ELR (cell line): ENCODE measurements around the gene ZMAT2.
"Not testable (repeated sequence)": the region's sequence is repeated elsewhere in the genome, so short reads cannot be mapped to it uniquely, and the experiment has no call there.

ENCODE experiments used
- DNase-seq: peaks from one replicate; pipeline ENCODE4 v3.0.0-alpha.2; 2015; ENCODE audit warnings: low read depth

Gene ZMAT2, protein sequence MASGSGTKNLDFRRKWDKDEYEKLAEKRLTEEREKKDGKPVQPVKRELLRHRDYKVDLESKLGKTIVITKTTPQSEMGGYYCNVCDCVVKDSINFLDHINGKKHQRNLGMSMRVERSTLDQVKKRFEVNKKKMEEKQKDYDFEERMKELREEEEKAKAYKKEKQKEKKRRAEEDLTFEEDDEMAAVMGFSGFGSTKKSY

DNA sequence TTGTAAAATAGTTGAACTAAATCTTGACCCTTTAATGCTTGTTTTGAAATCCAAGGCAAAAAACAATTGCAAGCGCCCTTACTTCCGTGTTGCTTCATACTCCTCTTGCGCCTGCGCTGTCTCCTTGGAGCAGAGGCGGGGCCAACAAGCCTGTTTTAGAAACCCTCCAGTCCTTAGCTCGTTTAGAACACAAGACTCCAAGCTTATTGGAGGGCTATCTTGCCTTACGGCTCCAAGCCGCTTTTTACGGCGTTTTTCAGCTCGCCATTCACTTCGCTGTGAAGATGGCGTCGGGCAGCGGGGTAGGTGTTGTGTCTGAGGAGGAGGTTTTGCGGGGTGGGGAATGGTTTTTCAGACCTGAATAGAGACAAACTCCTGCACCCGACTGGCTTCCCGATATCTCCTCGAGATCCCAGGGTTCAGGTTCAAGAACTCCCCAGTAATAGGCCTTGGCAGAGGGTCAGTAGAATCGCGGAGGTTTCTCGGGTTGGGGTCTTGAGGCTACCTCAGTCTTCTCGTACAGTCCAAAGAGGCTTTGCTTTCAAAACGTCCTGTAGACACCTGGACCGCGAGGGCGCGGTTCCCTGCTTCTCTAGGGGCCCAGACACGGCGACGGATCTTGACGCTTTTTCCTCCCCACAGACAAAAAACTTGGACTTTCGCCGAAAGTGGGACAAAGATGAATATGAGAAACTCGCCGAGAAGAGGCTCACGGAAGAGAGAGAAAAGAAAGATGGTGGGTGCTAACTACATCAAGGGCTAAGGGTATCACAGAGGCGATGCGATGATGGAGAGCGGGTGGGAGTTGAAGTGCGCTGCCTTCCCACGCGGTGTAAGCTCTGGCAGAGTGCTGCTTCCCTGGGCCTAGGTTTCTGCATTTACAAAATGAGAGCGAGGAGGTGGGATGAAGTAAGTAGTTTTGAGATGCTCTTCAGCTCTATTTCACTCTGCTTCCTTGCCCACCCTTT is at the start of gene ZMAT2:
Gene ZMAT2, plus strand, starts transcription at position 271 of the 968 bp plus-strand sequence. Its CDS starts 14 bp downstream, at position 285.
- DNase-seq, result peak; percentile 99

DNA sequence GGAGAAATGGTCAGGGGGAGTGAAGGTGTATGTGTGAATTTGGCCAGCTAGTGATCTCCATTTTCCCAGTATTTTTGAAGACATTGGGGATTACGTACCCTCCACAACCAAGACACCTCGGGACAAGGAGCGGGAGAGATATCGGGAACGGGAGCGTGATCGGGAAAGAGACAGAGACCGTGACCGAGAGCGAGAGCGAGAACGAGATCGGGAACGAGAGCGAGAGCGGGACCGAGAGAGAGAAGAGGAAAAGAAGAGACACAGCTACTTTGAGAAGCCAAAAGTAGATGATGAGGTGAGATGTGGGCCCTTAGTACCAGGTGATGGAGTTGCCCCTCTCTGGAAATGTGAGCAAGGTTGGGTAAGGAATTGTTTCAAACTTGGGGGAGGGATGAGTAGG is 41.4 kb upstream of the ZMAT2 start:
- DNase-seq, result no peak

DNA sequence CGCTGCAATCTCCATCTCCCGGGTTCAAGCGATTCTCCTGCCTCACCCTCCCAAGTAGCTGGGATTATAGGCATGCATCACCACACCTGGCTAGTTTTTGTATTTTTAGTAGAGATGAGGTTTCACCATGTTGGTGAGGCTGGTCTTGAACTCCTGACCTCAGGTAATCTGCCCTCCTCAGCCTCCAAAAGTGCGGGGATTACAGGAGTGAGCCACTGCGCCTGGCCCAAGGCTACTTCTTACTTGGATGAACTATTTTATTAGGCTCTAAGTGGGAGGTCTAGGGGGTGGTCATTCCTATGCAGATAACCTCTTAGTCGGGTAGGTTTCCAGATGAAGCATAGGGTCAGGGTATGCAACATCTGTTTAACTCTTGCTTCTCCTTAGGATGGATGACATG is 39.9 kb upstream of the ZMAT2 start:
- not testable (repeated sequence) for DNase-seq

DNA sequence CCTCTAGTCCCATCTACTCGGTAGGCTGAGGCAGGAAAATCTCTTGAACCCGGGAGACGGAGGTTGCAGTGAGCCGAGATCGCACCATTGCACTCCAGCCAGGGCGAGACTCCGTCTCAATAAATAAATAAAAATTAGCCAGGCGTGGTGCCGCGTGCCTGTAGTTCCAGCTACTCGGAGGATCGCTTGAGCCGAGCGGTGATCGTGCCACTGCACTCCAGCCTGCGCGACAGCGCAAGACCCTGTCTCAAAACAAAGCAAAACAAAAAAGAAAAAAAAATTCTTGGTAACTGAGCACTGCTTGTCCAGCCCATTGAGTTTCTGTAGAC is 36.3 kb upstream of the ZMAT2 start:
- DNase-seq, result no peak

DNA sequence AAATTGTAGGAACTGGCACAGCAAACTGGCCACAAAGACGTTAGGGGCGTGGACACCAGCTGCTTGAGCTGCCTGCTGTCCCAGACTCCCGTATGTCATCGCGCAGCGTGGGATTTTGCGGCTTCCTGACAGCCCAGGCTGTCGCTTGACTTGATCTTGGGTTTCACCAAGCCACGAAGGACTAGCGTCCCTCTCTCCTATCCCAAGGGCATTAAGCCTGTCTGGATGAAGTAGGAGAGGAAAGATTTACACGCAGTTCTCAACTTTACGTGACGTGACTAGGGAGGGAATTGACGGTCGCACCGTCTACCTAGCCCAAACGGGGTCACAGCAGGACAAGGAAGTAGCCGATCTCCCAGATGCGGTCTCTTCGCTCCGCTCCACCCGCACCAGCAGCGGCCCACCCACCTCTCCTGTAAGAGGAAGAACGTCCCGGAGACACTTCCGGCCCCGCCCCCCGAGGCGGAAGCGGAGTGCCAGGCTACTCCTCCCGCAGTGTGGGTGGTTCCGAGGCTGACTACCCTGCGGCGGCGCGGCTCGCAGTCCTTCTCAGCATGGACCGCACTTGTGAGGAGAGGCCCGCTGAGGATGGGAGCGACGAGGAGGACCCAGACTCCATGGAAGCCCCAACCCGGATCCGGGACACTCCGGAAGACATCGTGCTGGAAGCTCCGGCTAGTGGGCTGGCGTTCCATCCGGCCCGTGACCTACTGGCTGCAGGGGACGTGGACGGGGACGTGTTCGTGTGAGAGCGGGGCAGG is 35.7 kb upstream of the ZMAT2 start, which contains the start of gene WDR55:
Gene WDR55, plus strand, starts transcription at position 546 of the 761 bp plus-strand sequence. Its CDS starts 9 bp downstream, at position 555.
- DNase-seq, result peak; percentile 96

DNA sequence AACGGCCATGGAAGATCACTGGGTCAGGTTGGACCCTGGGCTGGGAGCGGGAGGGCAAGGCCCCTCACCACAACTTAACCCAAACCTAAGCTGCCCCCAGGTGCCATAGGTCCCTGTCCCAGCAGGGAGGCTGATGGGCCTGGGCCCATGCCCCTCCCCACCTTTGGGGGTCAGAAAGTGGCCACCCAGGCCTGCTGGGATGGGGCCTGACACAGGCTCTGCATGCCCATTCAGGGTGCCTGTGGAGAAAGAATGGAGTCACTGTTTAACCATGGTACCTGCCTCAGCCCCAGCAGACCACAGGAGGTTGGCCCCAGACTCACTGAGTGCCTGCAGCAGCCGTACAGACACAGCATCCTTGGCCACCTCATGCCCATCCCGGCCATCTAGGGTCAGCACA is 29.2 kb upstream of the ZMAT2 start:
- not testable (repeated sequence) for DNase-seq

DNA sequence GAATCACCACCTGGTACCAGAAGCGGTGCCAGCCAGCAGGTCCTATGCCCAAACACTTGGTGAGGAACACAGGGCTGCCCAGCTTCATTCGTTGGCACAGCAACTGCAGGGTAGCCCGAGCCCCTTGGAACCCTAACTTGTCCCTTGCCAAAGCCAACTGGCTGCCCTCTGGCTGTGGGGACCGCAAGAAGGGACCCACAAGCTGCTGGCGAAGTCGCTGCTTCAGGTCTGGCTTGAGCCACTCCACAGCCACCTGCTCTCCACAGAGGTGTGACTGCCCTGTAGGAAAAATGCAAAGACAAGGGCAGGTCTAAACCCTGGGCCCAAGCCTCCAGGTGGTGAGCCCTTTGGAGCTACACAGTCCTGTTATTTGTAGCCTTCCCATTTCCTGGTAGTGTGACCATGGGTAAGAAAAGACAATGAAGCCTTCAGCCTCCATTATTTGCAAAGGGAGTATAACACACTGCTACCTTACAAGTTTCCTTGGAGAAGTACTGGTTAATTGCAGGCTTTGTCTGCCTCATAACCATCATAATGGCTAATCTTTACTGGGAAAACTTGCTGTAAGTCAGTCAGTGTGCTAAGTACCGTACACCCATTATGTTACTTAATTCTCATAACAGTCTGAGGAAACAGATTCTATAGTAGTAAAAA is 28.6 kb upstream of the ZMAT2 start:
- no peak for DNase-seq

DNA sequence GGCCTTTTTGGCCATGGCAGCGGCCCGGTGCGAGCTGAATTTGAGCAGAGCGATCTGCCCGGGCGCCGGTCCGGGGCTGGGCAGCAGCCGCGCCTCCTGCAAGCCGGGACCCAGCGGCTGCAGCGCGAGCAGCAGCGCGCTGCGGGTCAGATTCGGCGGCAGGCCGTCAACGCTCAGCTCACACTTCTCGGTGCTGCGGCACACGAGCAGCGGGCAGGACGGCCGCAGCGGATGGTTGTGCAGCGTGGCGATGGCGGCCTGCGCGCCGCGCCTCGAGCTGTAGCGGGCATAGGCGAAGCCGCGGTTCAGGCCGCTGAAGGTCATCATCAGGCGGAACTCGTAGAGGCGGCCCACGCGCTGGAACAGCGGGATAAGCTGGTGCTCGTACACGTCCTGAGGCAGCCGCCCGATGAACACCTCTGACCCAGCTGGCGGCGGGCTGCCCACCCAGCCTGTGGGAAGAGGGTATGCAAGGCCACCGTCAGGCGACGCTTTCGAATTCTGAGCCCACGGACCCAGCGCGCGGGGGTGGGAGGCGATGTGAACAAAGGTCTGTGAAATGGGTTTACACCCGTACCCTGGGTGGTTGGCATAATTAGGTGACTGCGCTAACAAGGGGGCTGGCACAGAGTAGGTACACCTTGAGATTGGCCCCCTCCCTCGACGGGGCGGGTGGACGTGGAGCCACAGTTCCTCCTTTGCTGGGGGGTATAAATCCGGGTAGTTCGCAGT is 27.6 kb upstream of the ZMAT2 start:
- peak; percentile 57 for DNase-seq

DNA sequence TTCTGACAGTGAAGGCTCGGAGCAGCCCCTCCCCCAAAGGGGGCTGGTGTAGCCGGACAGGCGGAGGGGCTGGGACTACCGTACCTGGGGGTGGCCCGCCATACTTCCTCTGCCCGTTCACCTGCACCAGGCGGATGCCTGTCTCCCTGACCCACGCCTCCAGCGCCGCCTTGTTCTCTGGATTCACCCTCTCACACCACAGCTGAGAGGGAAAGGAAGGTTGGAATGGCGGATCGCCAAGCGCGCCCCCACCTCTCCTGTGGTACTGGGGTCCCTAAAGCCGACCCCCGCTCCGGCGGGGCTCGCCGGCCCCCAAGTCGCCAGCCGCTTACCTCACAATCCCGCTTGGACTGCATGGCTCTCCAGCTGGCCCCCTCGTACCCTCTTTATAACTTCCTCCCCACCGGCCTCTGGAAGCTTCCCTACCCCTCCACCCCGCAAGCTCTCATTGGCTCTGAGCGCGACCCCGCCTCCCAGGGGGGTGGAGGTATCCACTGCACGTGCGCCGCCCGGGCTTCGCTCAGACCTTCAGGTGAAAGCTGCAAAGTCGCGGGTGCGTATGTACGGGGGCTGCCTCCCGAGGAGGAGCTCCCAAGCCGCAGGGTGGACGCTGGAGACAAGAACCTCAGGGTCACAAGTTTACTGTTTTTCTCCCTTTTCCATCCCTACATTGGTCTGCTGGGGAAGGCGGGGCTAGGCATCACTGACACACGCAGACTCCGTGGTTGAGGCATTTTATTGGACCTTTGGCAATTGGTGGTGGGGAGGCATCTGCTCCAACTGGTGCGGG is 26.9 kb upstream of the ZMAT2 start, which contains the start of gene DND1:
Gene DND1, minus strand, starts transcription at position 390 of the 790 bp plus-strand sequence. Its CDS starts 34 bp downstream, at position 356.
- DNase-seq, result no peak

DNA sequence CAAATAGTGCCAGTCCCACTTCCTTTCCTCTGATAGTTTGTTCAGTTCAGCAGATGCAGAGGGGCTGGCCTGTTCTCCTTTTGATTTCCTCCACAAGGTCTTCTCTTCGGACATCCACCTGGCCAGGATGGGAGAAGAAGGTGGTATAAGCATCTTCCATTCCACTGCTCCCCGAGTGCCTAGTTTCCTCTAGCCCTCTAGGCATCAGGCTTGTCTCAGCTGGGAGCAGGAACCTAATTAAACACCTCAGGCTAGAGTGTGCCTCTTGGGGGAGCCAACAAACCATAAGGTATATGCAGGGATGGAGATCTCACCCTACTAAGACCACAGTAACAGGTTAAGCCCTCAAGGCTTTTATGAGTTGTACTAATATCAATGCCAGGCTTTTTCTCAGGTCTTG is 26.0 kb upstream of the ZMAT2 start:
- DNase-seq, result no peak

DNA sequence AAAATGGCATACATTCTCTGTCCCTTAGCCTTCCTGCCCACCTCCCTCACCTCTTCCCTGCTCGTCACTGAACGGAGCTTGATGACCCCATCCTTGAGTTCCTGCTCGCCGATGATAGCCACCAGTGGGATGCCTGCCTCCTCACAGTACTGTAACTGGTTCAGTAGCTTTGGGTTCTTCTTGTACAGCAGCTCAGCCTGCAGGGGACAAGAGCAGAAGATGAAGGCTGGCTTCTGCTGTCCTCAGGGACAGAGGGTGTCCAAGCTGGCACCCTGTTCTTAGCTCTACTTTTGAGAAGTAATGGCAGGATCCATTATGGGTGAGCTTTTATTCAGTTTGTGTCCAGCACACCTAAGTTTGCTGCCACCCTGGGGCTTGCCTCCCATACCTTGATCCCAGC is 25.6 kb upstream of the ZMAT2 start:
- no peak for DNase-seq

DNA sequence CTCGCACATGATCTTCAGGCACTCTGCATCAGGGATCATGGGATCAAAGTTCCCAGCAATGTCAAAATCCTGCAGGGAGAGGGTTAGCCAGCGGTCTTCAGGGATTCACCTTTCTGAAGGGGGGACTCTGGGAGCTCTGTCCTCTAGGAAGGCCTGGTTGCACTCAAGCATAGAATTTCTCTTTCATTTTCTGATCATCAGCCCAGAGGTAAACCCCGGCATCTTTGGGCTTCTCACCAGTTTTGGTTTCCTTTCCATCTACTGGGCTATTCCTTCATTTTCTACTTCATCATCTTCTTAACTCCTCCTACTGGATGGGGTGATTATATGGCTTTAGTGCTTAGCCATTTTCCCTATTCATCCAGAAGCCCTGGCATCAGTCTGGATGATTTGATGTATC is 22.3 kb upstream of the ZMAT2 start:
- DNase-seq, result no peak

DNA sequence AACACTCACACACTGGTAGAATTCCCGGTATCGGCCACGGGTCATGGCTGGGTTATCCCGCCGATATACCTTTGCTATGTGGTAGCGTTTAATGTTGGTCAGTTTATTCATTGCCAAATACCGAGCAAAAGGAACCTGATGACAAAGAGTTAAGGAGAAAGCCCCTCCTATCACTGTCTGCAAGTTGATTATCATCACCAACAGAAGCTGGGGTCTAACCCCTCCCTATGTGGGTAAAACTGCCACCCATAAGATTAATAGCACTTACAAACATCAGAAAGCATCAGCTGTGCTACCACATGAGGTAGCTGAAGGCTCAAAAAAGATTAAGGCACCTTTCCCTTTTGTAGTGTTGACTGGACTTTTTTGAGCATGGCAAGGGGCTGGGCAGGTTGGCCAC is 21.3 kb upstream of the ZMAT2 start:
- no peak for DNase-seq

DNA sequence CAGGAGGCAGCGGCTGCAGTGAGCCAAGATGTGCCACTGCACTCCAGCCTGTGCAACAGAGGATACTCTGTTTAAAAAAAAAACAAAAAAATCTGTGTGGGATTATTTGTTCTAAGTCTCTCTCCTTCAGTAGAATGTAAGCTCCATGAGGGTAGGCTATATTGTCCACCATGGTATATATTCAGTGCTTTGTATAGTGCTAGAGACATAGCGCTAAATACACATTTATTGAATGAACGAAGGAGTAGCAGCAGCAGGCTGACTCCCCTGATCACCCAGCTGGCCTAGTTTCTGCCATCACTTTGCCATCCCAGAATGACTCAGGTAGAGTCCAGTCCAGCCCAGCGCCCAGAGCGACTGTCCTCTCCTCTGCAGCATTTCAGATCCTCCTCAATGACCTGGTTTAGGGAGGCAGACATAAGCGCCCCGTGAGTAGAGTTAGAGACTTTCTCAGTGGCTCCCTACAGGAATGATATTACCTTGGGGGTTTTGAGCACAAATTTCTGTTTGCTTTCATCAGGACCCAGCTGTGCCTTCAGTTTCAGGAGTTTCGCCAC is 9.8 kb upstream of the ZMAT2 start:
- DNase-seq, result peak; percentile 30

DNA sequence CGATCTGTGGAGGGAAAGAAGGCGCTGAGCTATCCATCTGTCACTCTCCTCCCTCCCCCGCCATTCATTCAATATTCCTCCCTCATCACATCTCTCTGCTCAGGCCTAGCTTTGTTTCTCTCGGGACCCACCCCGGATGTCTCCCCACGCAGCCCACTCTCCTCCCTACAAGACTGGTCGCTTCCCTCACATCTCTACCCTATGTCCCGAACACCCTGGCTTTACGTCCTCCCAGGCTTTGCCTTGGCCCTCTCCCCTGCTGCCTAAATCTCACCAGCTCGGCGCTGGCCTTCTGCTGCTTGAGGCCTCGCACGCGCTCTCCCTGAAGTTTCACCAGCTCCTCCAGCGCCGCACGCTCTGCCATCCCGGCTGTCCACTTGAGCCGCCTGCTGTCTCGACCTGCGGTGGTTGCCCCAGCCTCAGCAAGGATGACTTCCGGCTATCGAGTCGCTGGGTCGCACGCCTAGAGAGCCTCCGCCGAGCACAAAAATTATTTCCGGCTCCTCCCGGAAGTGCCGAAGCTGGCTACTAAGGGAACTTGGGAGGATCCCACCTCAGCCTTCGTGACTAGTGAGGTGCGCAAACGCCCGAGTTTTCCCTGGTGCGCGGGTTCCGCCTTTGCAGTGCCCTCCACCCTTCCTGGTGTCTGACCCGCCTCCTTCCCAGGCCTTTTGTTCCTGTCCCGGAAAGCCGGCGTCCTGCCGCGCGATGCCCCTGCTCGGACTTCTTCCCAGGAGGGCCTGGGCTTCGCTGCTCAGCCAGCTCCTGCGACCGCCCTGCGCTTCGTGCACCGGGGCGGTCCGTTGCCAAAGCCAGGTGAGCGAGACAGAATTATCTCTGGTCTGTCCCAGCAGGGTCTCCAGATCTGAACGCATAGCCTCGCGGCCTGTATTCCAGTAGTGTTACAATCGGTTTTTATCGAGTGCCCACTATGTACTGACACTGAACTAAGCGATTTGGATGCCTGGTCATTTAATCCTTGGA is 9.0 kb upstream of the ZMAT2 start, which contains the start of the genes HARS1 and HARS2:
Gene HARS1, minus strand, starts transcription at position 430 of the 984 bp plus-strand sequence. Its CDS starts 66 bp downstream, at position 364.
Gene HARS2, plus strand, starts transcription at position 515 of the 984 bp plus-strand sequence. Its CDS starts 194 bp downstream, at position 709.
- peak; percentile 99 for DNase-seq

DNA sequence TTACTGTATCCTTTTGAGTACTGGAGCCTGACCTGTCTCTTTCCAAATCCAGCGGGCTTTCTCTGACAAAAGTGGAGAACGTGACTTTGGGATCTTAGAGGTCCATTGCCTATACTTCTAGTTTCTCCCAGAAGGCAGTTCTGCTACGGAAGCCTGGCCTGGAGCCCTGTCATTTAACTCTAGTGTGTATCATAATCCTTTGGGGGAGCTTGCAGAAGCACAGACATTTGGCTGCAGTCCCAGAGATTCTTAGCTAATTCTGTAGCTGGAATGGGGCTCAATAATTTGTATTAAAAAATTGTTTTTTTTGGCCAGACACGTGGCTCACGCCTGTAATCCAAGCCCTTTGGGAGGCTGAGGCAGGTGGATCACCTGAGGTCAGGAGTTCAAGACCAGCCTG is 6.0 kb upstream of the ZMAT2 start:
- DNase-seq, result no peak

DNA sequence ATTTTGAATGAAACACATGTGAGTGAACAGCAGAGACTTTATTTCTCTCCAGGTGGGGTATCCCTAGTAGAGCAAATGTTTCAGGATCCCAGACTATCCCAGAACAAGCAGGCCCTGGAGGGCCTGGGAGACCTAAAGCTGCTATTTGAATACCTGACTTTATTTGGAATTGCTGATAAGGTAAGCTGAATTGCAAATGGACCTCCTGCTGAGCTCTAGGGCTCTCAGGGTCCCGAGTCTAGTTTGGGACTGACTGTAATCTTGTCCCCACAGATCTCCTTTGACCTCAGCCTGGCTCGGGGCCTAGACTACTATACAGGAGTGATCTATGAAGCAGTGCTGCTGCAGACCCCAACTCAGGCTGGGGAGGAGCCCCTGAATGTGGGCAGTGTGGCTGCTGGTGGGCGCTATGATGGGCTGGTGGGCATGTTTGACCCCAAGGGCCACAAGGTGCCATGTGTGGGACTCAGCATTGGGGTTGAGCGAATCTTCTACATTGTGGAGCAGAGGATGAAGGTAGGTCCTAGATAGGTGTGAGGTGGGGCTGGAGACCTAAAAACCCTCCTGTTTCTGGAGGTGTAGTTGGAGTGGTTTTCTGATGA is 3.3 kb upstream of the ZMAT2 start:
- DNase-seq, result no peak

DNA sequence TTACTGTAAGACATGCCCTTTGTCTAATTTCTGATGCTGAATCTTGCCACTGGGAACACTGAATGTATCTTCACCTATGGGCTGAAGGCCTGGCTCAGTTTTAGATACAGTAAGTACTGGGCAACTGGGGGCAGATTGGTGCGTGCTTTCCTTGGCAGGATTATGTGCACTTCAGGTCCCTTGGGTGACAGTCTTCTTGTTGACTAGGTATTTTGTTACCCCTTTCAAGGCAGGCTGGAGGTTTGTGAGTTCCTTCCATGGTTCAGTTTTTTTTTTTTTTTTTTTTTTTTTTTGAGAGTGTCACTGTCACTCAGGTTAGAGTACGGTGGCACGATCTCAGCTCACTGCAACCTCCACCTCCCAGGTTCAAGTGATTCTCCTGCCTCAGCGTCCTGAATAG is 7.6 kb downstream of the ZMAT2 start:
- DNase-seq, result no peak
